ENCODE results near the gene ARID5B.

DNA sequence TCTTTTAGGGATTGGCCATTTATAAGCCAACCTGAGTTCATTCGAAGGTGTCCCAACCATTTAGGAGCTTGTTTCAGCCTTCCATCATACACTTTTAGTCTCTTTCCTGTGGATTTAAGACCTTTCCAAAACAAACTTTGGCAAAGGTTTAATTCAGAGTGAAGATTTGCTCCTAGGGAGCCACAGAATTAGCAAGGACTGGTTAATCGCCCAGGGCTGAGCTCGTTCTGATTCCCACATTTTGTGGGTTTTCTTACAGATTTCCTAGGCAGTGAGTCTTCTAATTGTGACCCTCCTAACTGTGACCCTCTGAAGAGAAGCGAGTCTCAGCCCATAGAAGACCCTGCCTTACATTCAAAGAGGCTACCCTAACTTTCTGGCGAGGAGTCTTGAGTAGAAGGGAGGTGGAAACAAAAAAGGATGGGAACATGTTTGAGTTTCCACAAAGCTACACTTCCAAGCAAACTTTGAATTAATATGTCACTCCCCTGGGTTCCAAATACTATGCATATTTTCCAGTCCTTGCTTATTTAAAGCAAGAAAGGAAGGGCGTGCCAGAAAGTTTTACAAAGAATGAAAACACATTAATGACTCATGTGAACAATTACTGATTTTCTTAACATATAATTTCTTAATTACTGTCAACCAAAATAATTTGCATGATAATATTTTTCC, 118.3 kb downstream of the ARID5B start:
- TF ChIP-seq, protein P1, sequence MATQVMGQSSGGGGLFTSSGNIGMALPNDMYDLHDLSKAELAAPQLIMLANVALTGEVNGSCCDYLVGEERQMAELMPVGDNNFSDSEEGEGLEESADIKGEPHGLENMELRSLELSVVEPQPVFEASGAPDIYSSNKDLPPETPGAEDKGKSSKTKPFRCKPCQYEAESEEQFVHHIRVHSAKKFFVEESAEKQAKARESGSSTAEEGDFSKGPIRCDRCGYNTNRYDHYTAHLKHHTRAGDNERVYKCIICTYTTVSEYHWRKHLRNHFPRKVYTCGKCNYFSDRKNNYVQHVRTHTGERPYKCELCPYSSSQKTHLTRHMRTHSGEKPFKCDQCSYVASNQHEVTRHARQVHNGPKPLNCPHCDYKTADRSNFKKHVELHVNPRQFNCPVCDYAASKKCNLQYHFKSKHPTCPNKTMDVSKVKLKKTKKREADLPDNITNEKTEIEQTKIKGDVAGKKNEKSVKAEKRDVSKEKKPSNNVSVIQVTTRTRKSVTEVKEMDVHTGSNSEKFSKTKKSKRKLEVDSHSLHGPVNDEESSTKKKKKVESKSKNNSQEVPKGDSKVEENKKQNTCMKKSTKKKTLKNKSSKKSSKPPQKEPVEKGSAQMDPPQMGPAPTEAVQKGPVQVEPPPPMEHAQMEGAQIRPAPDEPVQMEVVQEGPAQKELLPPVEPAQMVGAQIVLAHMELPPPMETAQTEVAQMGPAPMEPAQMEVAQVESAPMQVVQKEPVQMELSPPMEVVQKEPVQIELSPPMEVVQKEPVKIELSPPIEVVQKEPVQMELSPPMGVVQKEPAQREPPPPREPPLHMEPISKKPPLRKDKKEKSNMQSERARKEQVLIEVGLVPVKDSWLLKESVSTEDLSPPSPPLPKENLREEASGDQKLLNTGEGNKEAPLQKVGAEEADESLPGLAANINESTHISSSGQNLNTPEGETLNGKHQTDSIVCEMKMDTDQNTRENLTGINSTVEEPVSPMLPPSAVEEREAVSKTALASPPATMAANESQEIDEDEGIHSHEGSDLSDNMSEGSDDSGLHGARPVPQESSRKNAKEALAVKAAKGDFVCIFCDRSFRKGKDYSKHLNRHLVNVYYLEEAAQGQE (IDR thresholded peaks at IDR 0.05; ENCODE audit: low read depth, low read length), result no peak
- TF ChIP-seq, protein P2, sequence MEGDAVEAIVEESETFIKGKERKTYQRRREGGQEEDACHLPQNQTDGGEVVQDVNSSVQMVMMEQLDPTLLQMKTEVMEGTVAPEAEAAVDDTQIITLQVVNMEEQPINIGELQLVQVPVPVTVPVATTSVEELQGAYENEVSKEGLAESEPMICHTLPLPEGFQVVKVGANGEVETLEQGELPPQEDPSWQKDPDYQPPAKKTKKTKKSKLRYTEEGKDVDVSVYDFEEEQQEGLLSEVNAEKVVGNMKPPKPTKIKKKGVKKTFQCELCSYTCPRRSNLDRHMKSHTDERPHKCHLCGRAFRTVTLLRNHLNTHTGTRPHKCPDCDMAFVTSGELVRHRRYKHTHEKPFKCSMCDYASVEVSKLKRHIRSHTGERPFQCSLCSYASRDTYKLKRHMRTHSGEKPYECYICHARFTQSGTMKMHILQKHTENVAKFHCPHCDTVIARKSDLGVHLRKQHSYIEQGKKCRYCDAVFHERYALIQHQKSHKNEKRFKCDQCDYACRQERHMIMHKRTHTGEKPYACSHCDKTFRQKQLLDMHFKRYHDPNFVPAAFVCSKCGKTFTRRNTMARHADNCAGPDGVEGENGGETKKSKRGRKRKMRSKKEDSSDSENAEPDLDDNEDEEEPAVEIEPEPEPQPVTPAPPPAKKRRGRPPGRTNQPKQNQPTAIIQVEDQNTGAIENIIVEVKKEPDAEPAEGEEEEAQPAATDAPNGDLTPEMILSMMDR (IDR thresholded peaks at IDR 0.05), result no peak
- no peak for TF ChIP-seq CHD2 (IDR thresholded peaks at IDR 0.05; ENCODE audit: low read length, partially characterized antibody)
- no peak for TF ChIP-seq JUND (IDR thresholded peaks at IDR 0.05)
- TF ChIP-seq RAD21 (IDR thresholded peaks at IDR 0.05; ENCODE audit: low read length), result no peak
- TF ChIP-seq RXRA (IDR thresholded peaks at IDR 0.05; ENCODE audit: borderline replicate concordance, low read depth), result no peak
- no peak for TF ChIP-seq EP300 (IDR thresholded peaks at IDR 0.05; ENCODE audit: borderline replicate concordance in 1 of 2, low read depth in 1 of 2, low read length in 1 of 2)
- no peak for TF ChIP-seq ELF1 (IDR thresholded peaks at IDR 0.05)
- TF ChIP-seq, protein P3, sequence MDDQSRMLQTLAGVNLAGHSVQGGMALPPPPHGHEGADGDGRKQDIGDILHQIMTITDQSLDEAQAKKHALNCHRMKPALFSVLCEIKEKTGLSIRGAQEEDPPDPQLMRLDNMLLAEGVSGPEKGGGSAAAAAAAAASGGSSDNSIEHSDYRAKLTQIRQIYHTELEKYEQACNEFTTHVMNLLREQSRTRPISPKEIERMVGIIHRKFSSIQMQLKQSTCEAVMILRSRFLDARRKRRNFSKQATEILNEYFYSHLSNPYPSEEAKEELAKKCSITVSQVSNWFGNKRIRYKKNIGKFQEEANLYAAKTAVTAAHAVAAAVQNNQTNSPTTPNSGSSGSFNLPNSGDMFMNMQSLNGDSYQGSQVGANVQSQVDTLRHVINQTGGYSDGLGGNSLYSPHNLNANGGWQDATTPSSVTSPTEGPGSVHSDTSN (IDR thresholded peaks at IDR 0.05), result no peak
